ENCODE data around the gene DTX1.

The DTX1 gene

GRCh38 chr12:113095405-113095804, 38.9 kb downstream of the DTX1 start:
- no peak for FAIRE-seq

- no peak for FAIRE-seq
Measured at GRCh38 chr12:113096675-113097461, 40.3 kb downstream of the DTX1 start.

DNA sequence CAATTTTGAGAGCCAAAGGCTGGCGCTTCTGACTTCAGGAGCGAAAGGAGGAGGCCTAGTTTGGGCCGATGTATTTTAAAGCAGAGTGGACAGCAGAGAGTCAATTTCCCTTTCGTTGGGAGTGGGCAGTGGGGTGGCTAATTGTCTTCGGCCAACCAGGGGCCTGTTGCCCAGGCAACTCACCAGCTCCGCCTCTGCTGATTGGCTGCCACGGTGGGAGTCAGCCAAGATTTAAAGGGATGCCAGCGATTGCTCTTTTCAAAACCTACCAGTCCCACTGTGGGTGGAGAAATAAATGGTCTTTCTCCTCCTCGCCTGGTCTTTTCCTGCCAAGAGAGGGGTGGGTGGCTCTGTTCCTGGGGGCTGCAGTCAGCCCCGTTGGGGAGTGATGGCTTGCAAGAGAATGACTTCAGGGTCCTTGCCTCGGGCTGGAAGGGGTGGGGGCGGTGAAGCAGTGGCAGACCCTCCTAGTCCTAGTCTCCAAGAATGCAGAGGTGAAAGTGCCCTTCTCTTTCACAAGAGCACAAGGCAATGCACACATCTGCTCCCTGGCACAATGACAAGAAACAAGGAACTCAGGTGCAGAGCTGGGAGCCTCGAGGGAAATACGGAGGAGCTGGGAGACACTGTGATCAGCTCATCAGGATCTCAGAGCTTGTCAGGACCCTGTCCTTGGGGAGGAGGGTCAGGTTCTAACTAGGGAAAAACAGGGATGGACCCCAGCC, 41.3 kb downstream of the DTX1 start:
- FAIRE-seq, result no peak

- FAIRE-seq, result no peak
Measured at GRCh38 chr12:113098441-113099028, 42.0 kb downstream of the DTX1 start.

- FAIRE-seq, result no peak
Measured at GRCh38 chr12:113099364-113099763, 42.8 kb downstream of the DTX1 start.

DNA sequence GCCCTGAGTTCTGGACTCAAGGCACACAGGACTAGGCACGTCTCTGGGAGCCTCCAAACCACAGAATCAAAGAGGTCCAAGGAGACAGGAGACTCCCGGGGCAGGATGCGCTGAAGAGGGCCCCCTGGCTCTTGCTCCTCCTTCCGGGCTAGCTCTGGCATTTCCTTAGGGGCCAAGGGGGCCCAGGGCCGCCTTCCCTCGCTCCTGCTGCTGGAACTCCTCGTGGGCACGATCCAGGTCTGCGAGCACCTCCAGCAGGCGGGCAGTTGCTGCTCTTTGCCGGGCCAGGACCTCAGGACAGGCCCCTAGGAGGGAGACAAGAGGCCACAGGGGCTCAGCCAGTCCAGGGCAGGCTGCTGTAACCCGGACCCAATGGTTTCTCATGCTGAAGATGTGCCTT, 43.2 kb downstream of the DTX1 start:
- no peak for FAIRE-seq

DNA sequence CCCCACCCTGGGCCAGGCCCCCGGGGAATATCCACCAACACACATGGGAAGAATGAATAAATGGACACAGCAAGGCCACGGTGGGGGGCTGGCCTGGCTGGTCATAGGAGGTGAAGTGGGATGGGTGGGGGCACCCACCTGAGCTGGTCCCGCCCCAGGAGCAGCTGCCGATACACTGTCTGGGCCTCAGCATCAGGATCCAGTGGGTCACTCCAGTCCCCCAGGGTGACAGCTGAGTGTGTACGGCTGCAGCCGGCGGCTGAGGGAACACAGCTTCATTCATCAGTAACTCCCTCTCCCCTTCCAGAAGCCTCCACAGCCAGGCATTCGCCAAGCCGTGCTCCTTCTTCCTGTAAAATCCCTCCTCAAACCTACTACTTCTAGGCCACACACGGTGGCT, 45.2 kb downstream of the DTX1 start:
- no peak for FAIRE-seq

GRCh38 chr12:113102811-113103210, 46.3 kb downstream of the DTX1 start:
- peak; percentile 18 for FAIRE-seq

GRCh38 chr12:113103756-113104450, 47.4 kb downstream of the DTX1 start:
- FAIRE-seq, result no peak

GRCh38 chr12:113104953-113105510, 48.5 kb downstream of the DTX1 start:
- FAIRE-seq, result no peak

- FAIRE-seq, result no peak
Measured at GRCh38 chr12:113105606-113106271, 49.2 kb downstream of the DTX1 start.

DNA sequence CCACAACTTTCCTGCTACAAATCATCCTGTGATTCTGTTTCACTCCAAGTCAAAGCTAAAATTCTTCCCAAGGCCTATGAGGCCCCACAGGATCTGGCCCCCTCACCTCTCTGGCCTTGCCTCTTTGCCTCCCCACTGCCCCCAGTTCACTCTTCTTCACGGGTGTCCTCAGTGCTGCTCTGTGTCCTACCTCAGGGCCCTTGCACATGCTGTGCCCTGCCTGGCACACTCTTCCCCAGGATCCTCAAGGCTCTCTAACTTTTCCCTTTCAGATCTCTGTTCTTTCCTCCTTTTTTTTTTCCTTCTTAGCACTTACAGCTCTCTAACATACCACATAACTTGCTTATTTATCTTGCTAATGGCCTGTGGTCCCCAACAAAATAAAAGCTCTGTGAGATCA, 49.8 kb downstream of the DTX1 start:
- no peak for FAIRE-seq

DNA sequence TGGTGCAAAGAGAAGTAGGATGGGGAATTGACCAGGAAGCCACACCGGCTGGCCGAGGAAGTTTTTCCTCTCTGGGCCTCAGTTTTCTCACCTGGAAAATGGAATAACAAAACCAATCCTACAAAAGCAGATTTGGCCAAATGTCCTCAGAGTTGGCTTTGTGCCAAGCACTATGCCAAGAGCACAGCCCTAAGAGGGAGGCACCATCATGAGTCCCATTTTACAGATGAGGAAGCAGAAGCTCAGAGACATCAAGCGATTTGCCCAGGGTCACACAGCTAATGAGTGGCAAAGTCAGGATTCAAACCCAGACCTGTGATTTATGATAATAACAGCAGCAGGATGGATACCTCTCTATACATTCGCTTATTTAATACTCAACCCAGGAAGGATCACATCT, 51.8 kb downstream of the DTX1 start:
- no peak for FAIRE-seq

- no peak for FAIRE-seq
Measured at GRCh38 chr12:113109360-113109759, 52.8 kb downstream of the DTX1 start.

- FAIRE-seq, result no peak
Measured at GRCh38 chr12:113109872-113110599, 53.5 kb downstream of the DTX1 start.

DNA sequence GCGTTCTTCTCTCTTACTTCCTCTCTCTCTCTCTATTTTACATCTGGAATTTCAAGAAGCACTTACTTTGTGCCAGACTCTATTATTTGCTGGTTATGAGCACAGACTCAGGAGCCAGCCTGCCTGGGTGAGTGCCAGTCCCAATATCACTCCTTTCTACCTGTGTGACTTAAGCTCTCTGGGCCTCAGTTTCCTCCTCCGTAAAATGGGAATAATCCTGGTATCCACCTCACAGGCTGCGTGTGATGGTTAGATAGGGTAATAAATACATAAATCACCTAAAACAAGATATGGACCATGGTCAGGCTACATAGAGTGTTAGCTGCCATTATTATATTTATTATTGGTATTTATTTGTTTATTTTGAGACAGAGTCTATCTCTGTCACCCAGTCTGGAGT, 54.7 kb downstream of the DTX1 start:
- no peak for FAIRE-seq

- no peak for FAIRE-seq
Measured at GRCh38 chr12:113112043-113112899, 55.7 kb downstream of the DTX1 start.

DNA sequence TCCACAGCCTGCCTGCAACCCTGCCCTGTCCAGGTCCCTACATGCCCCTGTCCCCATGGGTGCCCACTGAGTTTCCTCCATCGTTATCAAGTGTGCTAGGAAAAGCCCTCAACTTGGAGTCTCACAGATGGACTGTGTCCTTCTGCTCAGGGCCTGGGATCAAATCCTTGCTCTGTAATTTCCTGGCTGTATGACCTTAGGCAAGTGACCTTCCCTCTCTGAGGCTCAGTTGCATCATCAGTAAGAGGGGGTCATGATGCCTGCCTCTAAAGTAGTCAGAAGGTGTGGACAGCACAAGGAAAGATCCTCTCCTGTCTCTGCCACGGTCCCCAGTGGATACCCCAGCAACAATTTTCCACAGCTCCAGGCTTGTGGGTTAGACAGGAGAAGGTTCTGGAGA, 56.9 kb downstream of the DTX1 start:
- FAIRE-seq, result no peak

GRCh38 chr12:113114447-113115178, 58.1 kb downstream of the DTX1 start:
- FAIRE-seq, result no peak
